Neural progenitor cell (in vitro differentiated cells): ENCODE results near the gene SMAP2.

Experiments used
- CTCF ChIP-seq: fragments of 200-600 bp; sonication (generic); IDR thresholded peaks from 2 replicates; pipeline ENCODE4 v1.5.1; 2017; ENCODE audit warnings: antibody characterized with exemption, mild to moderate bottlenecking
- EZH2phosphoT487 ChIP-seq: fragments of 200-600 bp; sonication (generic); IDR thresholded peaks from 2 replicates; pipeline ENCODE4 v1.6.1; 2017; ENCODE audit warnings: antibody characterized with exemption

- TF ChIP-seq CTCF: no peak
- no peak for TF ChIP-seq EZH2phosphoT487
Observed at GRCh38 chr1:40439247-40439646, 65.7 kb downstream of the SMAP2 start.
